ENCODE measurements around the gene OR2T33.

DNA sequence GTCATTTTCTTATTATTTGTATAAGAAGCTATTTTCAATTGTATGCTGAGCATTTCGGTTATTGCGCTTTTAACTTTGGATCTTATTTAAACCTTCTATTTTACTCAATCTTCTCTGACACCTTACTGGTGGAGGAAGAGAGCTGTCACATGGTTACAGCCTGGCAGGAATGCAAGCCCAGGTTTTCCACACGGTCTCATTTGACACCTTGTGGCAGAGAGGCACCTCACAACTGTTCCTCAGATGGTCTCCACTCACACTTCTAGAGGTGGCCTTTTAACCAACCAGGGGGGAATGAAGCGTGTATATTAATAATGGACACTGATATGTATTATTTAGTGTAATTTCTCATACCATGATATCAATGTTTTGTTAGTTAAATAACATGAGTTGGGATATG is 9.6 kb downstream of the OR2T33 start:
- TF ChIP-seq CTCF (IDR thresholded peaks at IDR 0.05) (no peak), POLR2A (IDR thresholded peaks at IDR 0.05) (no peak)

All from esophagus squamous epithelium (tissue), 4 donors.